Medulla oblongata (tissue), 1 donor: Measurements from ENCODE around the gene GADD45A.
"Not testable (repeated sequence)": the region's sequence is repeated elsewhere in the genome, so short reads cannot be mapped to it uniquely, and the experiment has no call there.

Experiments used
- DNase-seq: peaks from one replicate; pipeline ENCODE4 v3.0.0-alpha.2; 2015; ENCODE audit errors: extremely low spot score

The GADD45A gene

DNA sequence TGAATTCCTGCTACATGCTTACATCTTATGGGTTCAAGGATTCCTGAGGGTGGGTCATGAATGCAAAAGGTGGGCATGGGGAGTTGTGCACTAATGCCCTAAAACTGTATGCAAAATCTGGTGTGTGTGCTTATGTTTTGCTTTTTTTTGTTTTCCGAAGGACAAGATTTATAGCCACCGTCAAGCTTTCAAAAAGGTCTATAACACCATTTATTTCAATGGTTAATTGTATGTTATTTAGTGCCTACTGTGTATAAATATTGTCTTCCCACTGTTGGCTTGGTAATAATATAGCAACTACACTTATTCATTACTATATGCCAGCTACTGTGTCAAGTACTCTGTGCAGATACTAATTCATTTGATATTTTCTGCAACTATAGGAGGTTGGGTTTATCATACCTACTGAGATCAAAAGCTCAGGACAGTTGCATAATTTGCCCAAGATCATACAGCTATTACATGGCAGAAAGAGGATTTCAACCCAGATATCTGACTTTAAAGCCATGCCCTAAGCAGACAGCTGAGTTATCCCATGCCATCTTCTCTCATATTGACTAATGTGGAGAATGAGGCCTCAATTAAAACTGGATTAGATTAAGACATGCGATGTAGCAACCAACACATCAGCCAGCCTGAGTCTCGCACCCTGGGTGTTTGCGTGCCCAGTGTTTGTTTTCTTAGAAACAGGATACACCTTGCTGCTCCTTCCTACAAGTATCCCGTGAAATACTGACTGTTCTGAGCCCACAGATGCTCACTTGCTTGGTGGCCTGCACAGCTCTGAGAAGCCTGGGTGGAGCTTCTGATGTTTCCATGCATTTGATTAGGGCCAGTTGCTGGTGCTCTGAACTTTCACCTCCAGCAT lies 34.6 kb downstream of the GADD45A start:
- DNase-seq = no peak

DNA sequence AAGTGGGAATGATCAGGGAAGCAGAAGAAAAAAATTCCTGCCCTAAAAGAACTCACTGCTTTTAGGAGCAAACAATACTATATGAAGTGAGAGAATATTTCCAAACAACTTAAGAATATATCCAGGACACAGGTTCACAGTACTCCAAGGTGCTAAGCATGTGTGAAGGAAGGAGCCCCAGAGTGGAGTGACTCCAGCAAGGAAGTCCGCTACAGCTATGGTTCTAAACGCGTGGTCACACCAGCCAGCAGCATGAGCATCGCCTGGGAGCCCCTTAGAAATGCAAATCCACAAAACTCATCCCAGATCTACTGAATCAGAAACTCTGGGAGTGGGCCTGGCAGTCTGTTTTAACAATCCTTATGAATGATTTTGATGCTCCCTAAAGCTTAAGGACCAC lies 36.1 kb downstream of the GADD45A start:
- no peak for DNase-seq

DNA sequence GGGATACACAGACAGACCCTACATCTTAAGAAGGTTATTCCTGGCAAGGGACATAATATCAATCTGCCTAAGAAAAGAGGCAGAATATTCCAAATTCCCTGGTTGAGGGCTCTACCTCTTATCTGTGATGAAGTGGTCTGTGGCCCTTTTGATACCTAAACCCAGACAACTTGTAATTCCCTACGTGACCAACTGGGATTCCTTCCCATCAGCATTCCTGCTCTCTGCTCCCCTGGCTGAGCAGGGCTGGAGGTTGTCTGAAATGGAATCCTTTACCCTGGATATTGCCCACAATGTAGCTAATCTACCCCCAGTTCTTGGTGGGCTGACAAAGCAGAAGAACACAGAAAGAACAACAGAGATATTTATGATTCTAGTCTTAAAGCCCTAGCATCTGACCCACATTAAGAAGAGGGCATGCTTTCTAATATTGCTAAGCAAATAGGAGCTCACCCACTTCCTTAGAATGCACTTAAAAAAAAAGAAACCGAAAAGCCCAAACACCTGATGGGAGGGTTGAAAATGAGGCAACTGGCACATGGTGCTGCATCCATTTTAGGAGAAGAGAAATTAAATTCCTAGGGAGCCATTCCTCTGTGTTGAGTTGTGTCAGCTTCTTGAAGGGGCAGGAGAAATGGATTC lies 36.8 kb downstream of the GADD45A start:
- no peak for DNase-seq

DNA sequence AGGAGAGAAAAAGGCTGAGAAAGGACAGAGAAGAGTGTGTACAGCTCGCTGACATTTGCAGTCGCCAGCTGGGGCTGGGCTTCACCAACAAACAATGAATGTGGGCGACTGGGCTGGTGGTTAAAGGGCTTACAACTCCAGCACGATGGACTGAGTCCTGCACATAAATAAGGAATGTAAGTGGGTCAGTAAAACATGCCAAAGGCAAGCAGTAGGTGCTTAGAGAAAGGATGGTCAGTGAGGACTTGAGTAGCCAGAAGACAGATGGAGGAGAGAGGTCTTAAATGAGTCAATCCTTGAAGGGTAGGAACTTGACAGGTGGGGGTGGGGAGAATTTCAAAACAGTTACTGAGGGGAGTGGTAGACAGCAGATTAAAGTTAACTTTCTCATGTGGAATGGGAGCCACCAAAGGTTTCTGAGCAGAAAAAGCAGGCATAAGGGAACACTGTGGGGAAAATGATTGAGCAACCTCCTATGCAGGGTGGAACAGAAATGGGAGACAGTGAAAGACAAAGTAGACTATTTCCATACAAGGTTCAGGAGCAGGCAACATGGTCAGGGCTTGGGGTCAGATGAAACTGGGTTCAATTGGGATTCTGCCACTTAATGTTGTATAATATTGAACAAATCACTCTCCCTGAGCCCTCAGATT lies 37.4 kb downstream of the GADD45A start:
- no peak for DNase-seq

DNA sequence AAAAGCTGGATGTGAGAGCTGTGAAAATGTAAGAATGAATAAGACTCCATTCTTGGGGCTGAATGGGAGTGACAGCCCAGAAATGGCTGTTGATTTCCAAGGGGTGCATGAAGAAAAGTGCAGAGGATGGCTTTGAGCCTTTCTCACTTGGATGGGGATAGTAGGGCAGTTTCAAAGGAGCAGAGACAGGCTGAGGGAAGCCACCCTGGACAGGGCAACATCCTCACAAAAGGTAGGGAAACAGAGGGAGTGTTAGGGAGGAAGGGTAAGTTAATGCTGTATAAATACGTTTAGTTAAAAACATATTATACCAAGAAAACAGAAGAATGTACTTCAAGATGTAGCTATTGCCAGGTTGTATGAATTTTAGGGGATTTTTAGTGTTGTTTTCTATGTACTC lies 38.1 kb downstream of the GADD45A start:
- no peak for DNase-seq

DNA sequence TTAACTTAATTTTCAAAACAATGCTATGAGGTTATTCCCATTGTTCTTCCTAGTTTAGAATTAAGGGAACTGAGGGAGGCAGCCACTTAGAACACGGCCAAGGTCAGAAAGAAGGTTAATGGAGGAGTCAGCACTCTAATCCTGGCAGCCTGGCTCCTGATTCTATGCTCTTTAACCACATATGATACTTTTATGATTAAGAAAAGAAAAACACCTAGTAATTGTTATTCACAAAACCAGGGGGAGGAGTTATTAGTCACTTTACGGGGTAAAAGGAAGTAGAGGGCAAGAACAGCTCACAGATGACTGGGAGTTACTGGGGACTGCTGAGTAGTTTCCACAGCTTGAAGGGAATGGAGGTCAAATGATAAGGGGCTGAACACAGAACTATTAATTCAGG lies 38.6 kb downstream of the GADD45A start:
- DNase-seq = no peak

DNA sequence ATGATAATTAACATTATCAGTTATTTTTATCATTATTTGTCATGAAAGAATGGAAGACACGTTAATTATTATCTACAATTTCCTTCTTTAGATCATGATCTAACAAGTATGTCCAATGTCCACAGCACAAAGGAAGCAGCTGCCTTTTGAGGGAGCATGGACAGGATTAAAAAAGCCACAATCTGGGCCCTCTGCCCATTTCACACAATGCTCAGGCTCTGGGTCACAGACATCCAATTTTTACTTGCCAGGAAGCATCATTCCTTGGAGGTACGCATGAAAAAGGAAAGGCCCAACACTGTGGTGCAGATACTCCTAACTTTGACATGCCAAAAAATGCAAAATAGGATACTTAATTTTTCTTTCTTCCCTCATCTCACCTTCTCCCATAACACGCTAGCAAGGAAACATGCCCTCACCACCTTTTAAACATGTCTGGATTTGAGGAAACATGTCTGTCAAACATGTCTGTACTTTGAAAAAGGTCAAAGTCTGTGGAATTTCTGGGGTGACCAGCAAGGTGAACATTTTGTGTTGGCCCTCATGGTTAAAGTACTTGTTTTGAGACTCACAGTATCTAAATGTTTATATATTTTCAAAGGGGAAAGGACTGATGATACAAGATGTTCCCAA lies 40.0 kb downstream of the GADD45A start:
- peak; percentile 54 for DNase-seq

DNA sequence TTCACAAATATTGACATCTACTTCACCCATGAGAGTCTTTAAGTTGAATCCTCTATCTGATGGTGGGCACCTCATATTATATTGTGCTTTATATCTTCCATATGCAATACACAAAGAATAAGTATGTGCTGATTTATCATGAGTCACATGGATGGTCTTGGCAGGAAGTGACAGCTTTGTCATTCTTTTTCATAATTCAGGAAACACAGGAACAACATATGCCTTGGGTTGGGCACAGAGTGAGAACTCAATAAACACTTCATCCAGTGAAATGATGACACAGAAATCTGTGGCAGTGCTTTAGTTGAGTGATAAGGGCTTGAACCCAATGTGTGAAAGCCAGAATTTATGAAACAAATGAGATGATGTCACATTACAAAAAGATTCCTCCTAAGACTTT lies 41.2 kb downstream of the GADD45A start:
- DNase-seq = no peak

DNA sequence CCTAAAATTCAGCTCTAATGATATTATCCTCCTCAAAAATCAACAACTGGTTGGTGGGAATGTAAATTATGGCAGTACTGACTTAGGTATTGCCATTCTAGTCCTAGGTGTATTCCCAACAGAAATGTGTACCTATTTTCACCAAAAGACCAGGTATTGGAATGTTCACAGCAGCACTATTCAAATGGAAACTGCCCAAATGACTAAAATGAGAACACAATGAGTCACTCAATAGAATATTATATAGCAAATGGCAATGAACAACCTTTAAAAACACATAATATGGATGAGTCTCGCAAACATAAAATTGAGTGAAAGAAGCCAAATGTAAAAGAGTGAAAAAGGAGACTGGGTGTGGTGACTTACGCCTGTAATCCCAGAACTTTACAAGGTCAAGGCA lies 44.9 kb downstream of the GADD45A start:
- no peak for DNase-seq

DNA sequence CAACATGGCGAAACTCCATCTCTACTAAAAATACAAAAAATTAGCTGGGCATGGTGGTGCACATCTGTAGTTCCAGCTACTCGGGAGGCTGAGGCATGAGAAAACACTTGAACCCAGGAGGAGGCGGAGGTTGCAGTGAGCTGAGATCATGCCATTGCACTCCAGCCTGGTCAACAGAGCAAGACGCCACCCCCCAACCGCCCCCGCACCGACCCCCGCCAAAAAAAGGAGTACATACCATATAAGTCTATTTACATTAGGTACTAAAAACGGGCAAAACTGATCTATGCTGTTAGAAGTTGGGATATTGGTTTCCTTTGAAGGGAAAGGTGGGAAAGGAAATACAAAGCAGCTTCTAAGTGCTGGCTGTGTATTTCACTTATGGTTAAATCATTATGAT lies 45.3 kb downstream of the GADD45A start:
- DNase-seq = not testable (repeated sequence)

DNA sequence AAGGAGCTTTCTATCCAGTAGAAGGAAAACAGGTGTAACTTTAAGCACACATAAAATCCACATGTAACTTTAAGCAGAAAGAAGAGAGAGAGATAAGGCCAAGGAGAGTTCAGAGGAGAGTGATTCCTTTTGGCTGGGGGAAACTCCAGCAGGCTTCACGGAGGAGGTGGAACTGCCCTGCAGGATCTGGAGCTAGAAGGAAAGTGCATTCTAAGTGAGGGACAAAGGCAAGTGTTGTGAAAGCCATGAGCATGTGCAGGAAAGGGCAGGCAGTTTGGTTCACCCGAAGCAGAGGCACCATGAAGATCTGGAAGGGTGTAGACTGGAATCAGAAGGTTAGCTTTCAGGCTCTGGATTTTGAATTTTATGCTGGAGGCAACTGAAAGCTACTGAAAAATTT lies 46.3 kb downstream of the GADD45A start:
- DNase-seq = no peak

DNA sequence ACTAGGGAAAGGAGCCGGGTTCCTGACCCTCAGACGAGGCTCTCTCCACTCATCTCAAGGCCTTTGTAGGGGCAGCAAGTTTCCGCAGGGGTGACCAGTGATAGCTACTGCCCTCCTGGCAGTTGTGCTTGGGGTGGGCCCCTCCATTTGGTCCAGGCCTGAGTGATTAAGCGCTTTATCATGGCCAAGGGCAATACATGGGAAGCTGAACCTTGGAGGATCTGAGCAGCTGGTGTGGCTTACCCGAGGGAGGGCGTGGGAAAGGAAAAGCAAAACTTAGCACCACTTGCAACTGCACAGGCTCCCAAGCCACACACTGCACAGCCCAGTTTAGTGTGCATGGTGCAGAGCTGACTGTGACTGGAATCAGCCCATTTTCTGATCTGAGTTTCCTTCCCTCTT lies 47.8 kb downstream of the GADD45A start:
- DNase-seq = no peak

DNA sequence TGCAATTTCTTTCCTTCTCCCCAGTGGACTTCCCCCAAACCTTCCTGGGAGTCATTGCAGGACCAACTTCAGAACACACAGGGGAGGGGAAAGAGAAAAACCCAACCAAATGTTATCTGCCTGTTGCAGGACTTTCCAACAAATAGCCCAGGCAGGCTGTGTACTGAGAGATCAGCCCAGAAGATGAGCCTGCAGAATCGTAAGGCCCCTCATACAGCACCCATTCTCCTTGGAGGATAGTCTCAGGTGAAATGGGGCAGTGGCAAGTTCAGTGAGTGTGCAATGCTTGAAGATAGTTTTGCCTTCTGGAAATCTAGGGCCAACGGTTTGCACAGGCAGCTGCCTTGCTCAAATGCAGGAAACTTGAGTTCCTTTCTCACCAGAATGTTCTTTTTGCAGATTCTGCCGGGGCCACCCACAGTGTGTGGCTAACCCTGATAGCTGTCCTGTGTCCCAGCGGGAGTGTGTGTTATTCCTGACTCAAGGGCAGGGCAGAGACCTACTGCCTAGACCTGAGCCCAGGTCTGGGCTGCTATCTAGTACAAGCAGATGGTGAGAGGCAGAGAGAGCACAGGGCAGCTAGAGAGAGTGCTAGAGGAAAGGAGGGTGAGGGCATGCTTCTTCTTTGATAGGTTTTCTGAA lies 48.8 kb downstream of the GADD45A start:
- DNase-seq = no peak

DNA sequence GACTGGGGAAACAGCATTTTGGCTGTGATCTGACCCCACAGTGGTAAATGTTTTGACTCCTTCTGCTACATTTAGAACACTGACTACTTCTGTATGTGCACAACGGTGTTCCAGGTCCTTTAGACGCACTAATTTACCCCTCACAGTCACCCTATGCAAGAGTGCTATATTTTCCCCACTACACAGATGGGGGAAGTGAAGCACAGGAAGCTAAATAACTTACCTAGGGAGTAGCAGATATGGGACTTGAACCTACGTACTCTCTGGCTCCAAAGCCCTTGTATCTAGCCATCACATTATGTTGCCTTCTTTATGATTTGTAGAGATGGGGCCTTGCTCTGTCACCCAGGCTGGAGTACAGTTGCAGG lies 49.3 kb downstream of the GADD45A start:
- DNase-seq = no peak

DNA sequence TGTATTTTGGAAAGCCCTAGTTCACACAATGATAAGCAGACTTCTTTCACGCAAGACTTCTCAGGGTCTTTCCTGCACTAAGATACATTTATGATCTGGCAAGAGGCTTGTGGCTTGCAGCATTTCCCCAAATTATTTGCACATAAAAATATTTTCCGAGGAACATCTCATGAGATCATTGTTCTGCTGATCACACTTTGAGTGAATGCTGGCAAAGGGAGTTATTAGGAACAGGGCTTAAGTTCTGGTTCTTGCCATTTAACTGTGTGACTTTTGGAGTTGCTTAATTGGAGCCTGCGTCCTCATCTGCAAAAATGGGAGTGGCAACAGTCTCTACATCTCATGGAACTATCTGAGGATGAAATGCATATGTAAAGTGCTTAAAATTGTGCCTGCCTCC lies 50.2 kb downstream of the GADD45A start:
- no peak for DNase-seq

DNA sequence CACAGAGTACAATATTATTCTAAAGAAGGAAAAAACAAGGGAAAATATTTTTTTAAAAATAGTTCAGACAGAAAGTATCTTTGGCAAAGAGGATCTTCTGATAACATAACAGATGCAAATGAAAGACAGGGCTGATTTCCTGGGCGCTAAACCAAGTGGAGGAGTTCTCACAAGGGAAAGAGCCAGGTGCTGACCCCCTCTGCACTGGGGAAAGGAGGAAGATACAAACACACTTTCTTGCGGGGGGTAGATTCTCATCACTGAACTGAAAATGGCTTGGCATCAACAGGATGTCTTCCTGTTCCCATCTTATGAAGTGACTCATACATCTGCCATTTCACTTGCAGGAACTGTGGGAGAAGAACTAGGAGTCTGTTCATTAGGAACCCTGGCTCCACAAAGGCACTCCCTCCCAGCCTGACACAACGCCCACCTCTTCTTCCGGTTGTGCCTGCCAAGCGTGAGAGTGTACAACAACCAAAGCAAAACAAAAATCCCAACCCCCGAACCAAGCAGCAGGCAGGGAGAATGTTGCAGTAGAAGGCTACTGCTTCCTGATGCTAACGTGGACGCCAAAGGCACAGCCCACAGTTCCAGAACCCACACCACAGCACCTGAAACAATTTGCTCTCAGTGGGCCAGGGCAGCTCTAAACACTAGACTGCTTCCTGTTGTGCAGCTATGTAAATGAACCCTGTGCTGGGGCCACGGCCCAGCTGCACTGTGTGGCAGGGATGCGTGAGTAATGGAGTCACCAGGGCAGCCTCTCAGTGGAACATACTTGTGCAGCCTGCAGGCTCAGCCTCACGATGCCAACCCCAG lies 51.0 kb downstream of the GADD45A start:
- peak; percentile 40 for DNase-seq

DNA sequence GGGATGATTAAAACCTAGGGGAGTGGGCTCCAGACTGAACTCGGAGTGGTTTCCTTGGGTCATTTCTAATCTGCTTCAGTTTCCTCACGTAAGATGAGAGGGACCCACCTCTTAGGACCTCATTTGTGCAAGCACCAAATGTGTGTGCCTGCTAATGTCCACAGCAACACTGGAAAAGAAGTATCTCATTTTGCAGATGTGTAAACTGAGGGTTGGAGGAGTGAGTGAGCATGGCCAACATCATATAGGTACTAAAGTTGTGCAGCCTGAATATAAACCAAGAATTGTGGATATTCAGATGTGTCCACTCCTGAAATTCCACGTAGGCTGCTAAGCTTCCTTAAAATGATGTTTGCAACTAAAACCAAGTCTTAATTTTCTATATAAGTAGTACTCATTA lies 51.7 kb downstream of the GADD45A start:
- no peak for DNase-seq

DNA sequence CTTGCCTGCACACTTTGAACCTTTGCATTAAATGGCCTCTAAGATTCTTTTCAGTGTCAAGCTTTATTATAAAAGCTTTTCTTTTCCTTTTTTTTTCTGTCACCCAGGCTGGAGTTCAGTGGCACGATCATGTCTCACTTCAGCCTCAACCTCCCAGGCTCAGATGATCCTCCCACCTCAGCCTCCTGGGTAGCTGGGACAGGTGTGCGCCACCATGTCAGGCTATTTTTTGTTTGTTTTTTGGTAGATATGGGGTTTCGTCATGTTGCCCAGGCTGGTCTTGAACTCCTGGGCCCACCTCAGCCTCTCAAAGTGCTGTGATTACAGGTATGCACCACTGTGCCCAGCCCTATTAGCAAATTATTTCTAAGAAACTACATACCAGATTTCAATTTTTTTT lies 52.9 kb downstream of the GADD45A start:
- DNase-seq = no peak
